SK-N-SH (cell line): ENCODE measurements around the gene SLAMF9. TPM values are rescaled to one million over a fixed set of nuclear protein-coding genes. Genes with fewer than 3 reads are reported as not detected.
A peak's percentile ranks its signal among the peaks of the same experiment; 100 is the strongest.

ENCODE experiments used
- CTCF ChIA-PET: fragments of 300-600, 350-600 bp; formaldehyde crosslinking; extraction: SDS; loops from one replicate; lab custom pipeline; 2021; lab: Yijun Ruan, JAX
- POLR2A ChIA-PET: fragments of 350-600 bp; sonication (Branson Sonifier 250); formaldehyde crosslinking; extraction: SDS; loops from one replicate; lab custom pipeline; 2020; ENCODE audit warnings: antibody characterized with exemption, inconsistent platforms; lab: Yijun Ruan, JAX
- DNase-seq: peaks from one replicate; pipeline ENCODE4 v3.0.0; 2012
- H2AFZ ChIP-seq: fragments of 200-600 bp; sonication (generic); 2 replicates; pipeline ENCODE4 v1.8.1; 2016; ENCODE audit warnings: antibody characterized with exemption, mild to moderate bottlenecking, low read depth
- H3F3A ChIP-seq: fragments of 200-600 bp; sonication (generic); replicated peaks from 2 replicates; pipeline ENCODE3; 2016; ENCODE audit warnings: antibody characterized with exemption, mild to moderate bottlenecking; ENCODE audit not compliant: insufficient read depth
- H3K27ac ChIP-seq, 2 experiments: fragments of 200-500 bp in 1 of 2; fragments of 200-600 bp in 1 of 2; sonication (Bioruptor generic) in 1 of 2; sonication (generic), shearing (Covaris generic) in 1 of 2; 2 replicates each; pipeline versions ENCODE4 v1.5.1 to v1.6.1; 2014 to 2016; ENCODE audit warnings: low read depth in 2 of 2, inconsistent platforms in 1 of 2, low read length in 1 of 2, mild to moderate bottlenecking in 1 of 2, mixed read lengths in 1 of 2
- H3K27me3 ChIP-seq: fragments of 200-600 bp; sonication (generic), shearing (Covaris generic); 2 replicates; pipeline ENCODE4 v1.6.1; 2016; ENCODE audit warnings: mixed run types; ENCODE audit not compliant: insufficient read depth
- H3K36me3 ChIP-seq, 2 experiments: fragments of 200-500 bp in 1 of 2; fragments of 200-600 bp in 1 of 2; sonication (Bioruptor generic) in 1 of 2; sonication (generic) in 1 of 2; replicated peaks in 1 of 2; 2 replicates each; pipeline versions ENCODE3 to v1.5.1; 2014 to 2016; ENCODE audit warnings: low read length in 1 of 2, mild to moderate bottlenecking in 1 of 2; ENCODE audit not compliant: insufficient read depth in 2 of 2, control insufficient read depth in 1 of 2
- H3K4me1 ChIP-seq, 2 experiments: fragments of 200-500 bp in 1 of 2; fragments of 200-600 bp in 1 of 2; sonication (Bioruptor generic) in 1 of 2; sonication (generic), shearing (Covaris generic) in 1 of 2; 2 replicates each; pipeline versions ENCODE4 v1.5.1 to v1.6.1; 2014 to 2016; ENCODE audit warnings: low read depth in 1 of 2, low read length in 1 of 2, mixed run types in 1 of 2; ENCODE audit not compliant: insufficient read depth in 2 of 2, control insufficient read depth in 1 of 2
- H3K4me2 ChIP-seq: fragments of 200-600 bp; sonication (generic), shearing (Covaris generic); 2 replicates; pipeline ENCODE4 v1.6.1; 2017; ENCODE audit warnings: mixed run types
- H3K4me3 ChIP-seq, 2 experiments: fragments of 200-500 bp in 1 of 2; fragments of 200-600 bp in 1 of 2; sonication (Bioruptor generic) in 1 of 2; sonication (generic), shearing (Covaris generic) in 1 of 2; 2 replicates each; pipeline versions ENCODE4 v1.5.1 to v1.8.1; 2014 to 2016; ENCODE audit warnings: low read depth in 2 of 2, inconsistent platforms in 1 of 2, low read length in 1 of 2, mild to moderate bottlenecking in 1 of 2, mixed read lengths in 1 of 2, moderate library complexity in 1 of 2
- H3K79me2 ChIP-seq: fragments of 200-600 bp; sonication (generic); 2 replicates; pipeline ENCODE4 v1.8.1; 2017; ENCODE audit warnings: mild to moderate bottlenecking; ENCODE audit not compliant: insufficient read depth
- H3K9ac ChIP-seq: fragments of 200-600 bp; sonication (generic); 2 replicates; pipeline ENCODE4 v1.6.1; 2017; ENCODE audit warnings: mixed run types
- H3K9me2 ChIP-seq: fragments of 200-600 bp; sonication (generic); 2 replicates; pipeline ENCODE4 v1.6.1; 2017; ENCODE audit warnings: mixed run types
- H3K9me3 ChIP-seq: fragments of 200-600 bp; sonication (generic); 2 replicates; pipeline ENCODE4 v1.6.1; 2017; ENCODE audit warnings: mixed run types, mild to moderate bottlenecking, moderate library complexity
- H4K20me1 ChIP-seq: fragments of 200-600 bp; sonication (generic); 2 replicates; pipeline ENCODE4 v1.6.1; 2017; ENCODE audit warnings: mild to moderate bottlenecking, mixed run types; ENCODE audit not compliant: insufficient read depth
- CHD2 ChIP-seq: fragments of 150-350 bp; IDR thresholded peaks from 2 replicates; pipeline ENCODE4 v1.6.1; 2018; ENCODE audit warnings: low read length; ENCODE audit not compliant: partially characterized antibody
- CTCF ChIP-seq: fragments of 200-600 bp; sonication (generic); IDR thresholded peaks from 2 replicates; pipeline ENCODE4 v1.6.1; 2017; ENCODE audit warnings: antibody characterized with exemption, mild to moderate bottlenecking, moderate library complexity
- FOSL2 ChIP-seq: IDR thresholded peaks from 2 replicates; pipeline ENCODE4 v1.4.0; 2012; ENCODE audit warnings: low read depth, mild to moderate bottlenecking, moderate library complexity, borderline replicate concordance
- FOXJ3 ChIP-seq: sonication (generic); formaldehyde crosslinking; IDR thresholded peaks from 2 replicates; pipeline ENCODE4 v1.5.1; 2020; ENCODE audit warnings: mild to moderate bottlenecking, missing genetic modification reagents
- FOXM1 ChIP-seq: IDR thresholded peaks from 2 replicates; pipeline ENCODE4 v1.4.0; 2012; ENCODE audit warnings: low read depth, mild to moderate bottlenecking
- GABPA ChIP-seq: IDR thresholded peaks from 2 replicates; pipeline ENCODE4 v1.4.0; 2012; ENCODE audit warnings: low read depth, mild to moderate bottlenecking
- GATA2 ChIP-seq: sonication (generic); formaldehyde crosslinking; IDR thresholded peaks from 2 replicates; pipeline ENCODE4 v1.5.0; 2020; ENCODE audit warnings: mild to moderate bottlenecking, missing genetic modification reagents
- JUND ChIP-seq: IDR thresholded peaks from 2 replicates; pipeline ENCODE4 v1.4.0; 2012
- MXI1 ChIP-seq: IDR thresholded peaks from 2 replicates; pipeline ENCODE4 v1.6.1; 2012; ENCODE audit warnings: mild to moderate bottlenecking, low read depth, low read length, improper control_type of control experiment
- PBX3 ChIP-seq: IDR thresholded peaks from 2 replicates; pipeline ENCODE4; 2012
- RAD21 ChIP-seq: IDR thresholded peaks from 2 replicates; pipeline ENCODE4 v1.6.1; 2012; ENCODE audit warnings: mild to moderate bottlenecking, low read length
- RXRA ChIP-seq: IDR thresholded peaks from 2 replicates; pipeline ENCODE4 v1.4.0; 2012; ENCODE audit warnings: low read depth, mild to moderate bottlenecking, borderline replicate concordance
- SIN3A ChIP-seq: IDR thresholded peaks from 2 replicates; pipeline ENCODE4 v1.6.1; 2012; ENCODE audit warnings: low read depth, mild to moderate bottlenecking, low read length, moderate library complexity, borderline replicate concordance
- SMC3 ChIP-seq: IDR thresholded peaks from 2 replicates; pipeline ENCODE4 v1.6.1; 2012; ENCODE audit warnings: low read depth, low read length, improper control_type of control experiment
- TCF12 ChIP-seq: IDR thresholded peaks from 2 replicates; pipeline ENCODE4 v1.4.0; 2012
- USF1 ChIP-seq: IDR thresholded peaks from 2 replicates; pipeline ENCODE4 v1.4.0; 2012; ENCODE audit warnings: low read depth, borderline replicate concordance
- YY1 ChIP-seq: IDR thresholded peaks from 2 replicates; pipeline ENCODE4 v1.4.0; 2012; ENCODE audit warnings: low read depth, mild to moderate bottlenecking
- WGBS: methylation state at CpG from one replicate; pipeline ENCODE4 v1.1.6; 2017; ENCODE audit warnings: low lambda C conversion rate; 5-methylcytosine and 5-hydroxymethylcytosine counted together
- polyA plus RNA-seq, 3 experiments: library from polyadenylated mRNA; depleted of rRNA; stranded (reverse); fragments of >200 nt; gene quantifications; 2 replicates each; pipeline ENCODE4 v1.2.3, GENCODE V29; 2012

The SLAMF9 gene
- polyA plus RNA-seq, 1 of the 3 experiments (the other 2 are of a cell fraction): 0.12 TPM

- TF ChIP-seq CTCF: no peak
Observed at GRCh38 chr1:159937054-159937750, 16.8 kb downstream of the SLAMF9 start (continued).

GRCh38 chr1:159936273-159936904 lies 17.6 kb downstream of the SLAMF9 start:
- Histone ChIP-seq H3K4me3 (no peak overlapping the region; a peak in 1 of 4 replicates), H3K27ac (no peak overlapping the region), H3K79me2 (no peaks in the 10 kb centered on the region), H3K36me3 (no peaks in the 10 kb centered on the region), H3F3A (no peaks in the 10 kb centered on the region), H2AFZ (no peak overlapping the region), H3K27me3 (no peaks in the 10 kb centered on the region), H3K4me2 (no peak overlapping the region), H3K9me2 (no peaks in the 10 kb centered on the region), H3K9me3 (no peaks in the 10 kb centered on the region), H4K20me1 (no peaks in the 10 kb centered on the region), H3K4me1 (peaks cover 0 to 2% of the 10 kb centered on the region in 2 experiments; a peak in 1 of 4 replicates), H3K9ac (no peak overlapping the region)
- 28% methylated on average over 15 of the region's 16 CpGs for WGBS
- TF ChIP-seq PBX3 (no peak), TCF12 (no peak), USF1 (peak; percentile 39; the same call in 1 of the 2 replicates), MXI1 (no peak), RAD21 (peak; percentile 84), GABPA (no peak), SIN3A (no peak), SMC3 (peak; percentile 97), RXRA (no peak), JUND (no peak), FOXJ3 (CRISPR knock-in tag) (no peak), CHD2 (peak; percentile 60), CTCF (peak; percentile 88), YY1 (no peak), FOXM1 (no peak), GATA2 (CRISPR knock-in tag) (no peak), FOSL2 (no peak)
- ChIA-PET CTCF (interaction anchor here (0.6 to 22.3 kb wide), 26 partner anchors 9 to 440 kb away, joined by 3 to 460 read pairs (median 4); partner anchors contain the start of genes FCRL6, IGSF9, PIGM and SLAMF9), POLR2A (no interaction called here)
- DNase-seq: peak; percentile 90
